RKO (cell line): ENCODE results near the gene TRAPPC14.
"Not testable (repeated sequence)": the region's sequence is repeated elsewhere in the genome, so short reads cannot be mapped to it uniquely, and the experiment has no call there.

Source experiments
- DNase-seq: peaks from one replicate; pipeline ENCODE4 v3.0.0-alpha.2; 2016; ENCODE audit warnings: low spot score

Gene TRAPPC14

GRCh38 chr7:100158229-100159098 lies at the start of gene TRAPPC14:
Gene TRAPPC14, minus strand, starts transcription at chr7:100158723. Its CDS starts 224 bp downstream, at chr7:100158499.
- peak; percentile 92 for DNase-seq

GRCh38 chr7:100204454-100204853 lies 45.9 kb upstream of the TRAPPC14 start:
- DNase-seq: no peak

GRCh38 chr7:100200693-100201092 lies 42.2 kb upstream of the TRAPPC14 start:
- DNase-seq: no peak

GRCh38 chr7:100198266-100198665 lies 39.7 kb upstream of the TRAPPC14 start:
- no peak for DNase-seq

GRCh38 chr7:100195901-100196322 lies 37.4 kb upstream of the TRAPPC14 start:
- DNase-seq: not testable (repeated sequence)

GRCh38 chr7:100195222-100195621 lies 36.7 kb upstream of the TRAPPC14 start:
- DNase-seq: no peak

GRCh38 chr7:100192969-100193368 lies 34.4 kb upstream of the TRAPPC14 start:
- DNase-seq: no peak

GRCh38 chr7:100192281-100192862 lies 33.8 kb upstream of the TRAPPC14 start:
- not testable (repeated sequence) for DNase-seq

- DNase-seq: no peak
These were observed 33.3 kb upstream of the TRAPPC14 start for GRCh38 chr7:100191775-100192174.

- DNase-seq: peak; percentile 88
These were observed 31.7 kb upstream of the TRAPPC14 start for GRCh38 chr7:100190048-100190711.

- DNase-seq: no peak
These were observed 30.5 kb upstream of the TRAPPC14 start for GRCh38 chr7:100189061-100189460.

- DNase-seq: no peak
These were observed 27.2 kb upstream of the TRAPPC14 start for GRCh38 chr7:100185726-100186125.

- not testable (repeated sequence) for DNase-seq
These were observed 24.6 kb upstream of the TRAPPC14 start for GRCh38 chr7:100183090-100183489.

GRCh38 chr7:100182616-100183015 lies 24.1 kb upstream of the TRAPPC14 start:
- not testable (repeated sequence) for DNase-seq

- not testable (repeated sequence) for DNase-seq
These were observed 21.6 kb upstream of the TRAPPC14 start for GRCh38 chr7:100180084-100180483.

GRCh38 chr7:100177045-100178001 lies 18.8 kb upstream of the TRAPPC14 start, which contains the start of the genes GPC2 and STAG3:
Gene GPC2, minus strand, starts transcription at chr7:100177381. Its CDS starts 182 bp downstream, at chr7:100177199.
Gene STAG3, plus strand, starts transcription at chr7:100177918. Its CDS starts 2,639 bp downstream, at chr7:100180557.
- DNase-seq: peak; percentile 98

GRCh38 chr7:100176096-100177044 lies 17.8 kb upstream of the TRAPPC14 start:
- no peak for DNase-seq

GRCh38 chr7:100175296-100175935 lies 16.9 kb upstream of the TRAPPC14 start:
- no peak for DNase-seq

GRCh38 chr7:100174582-100174981 lies 16.1 kb upstream of the TRAPPC14 start:
- no peak for DNase-seq
